ENCODE measurements around the gene ATAD3A.
"Not testable (repeated sequence)": the region's sequence is repeated elsewhere in the genome, so short reads cannot be mapped to it uniquely, and the experiment has no call there.

ATAD3A gene

GRCh38 chr1:1477206-1477605 lies 34.8 kb upstream of the ATAD3A start:
- no peak for FAIRE-seq
- no peak for DNase-seq (ENCODE audit: insufficient read length, low spot score)
- TF ChIP-seq CTCF (IDR thresholded peaks at IDR 0.05; ENCODE audit: insufficient read depth, missing control alignments): no peak

GRCh38 chr1:1479547-1480487 lies 32.1 kb upstream of the ATAD3A start:
- FAIRE-seq (no peak), DNase-seq (ENCODE audit: insufficient read length, low spot score) (no peak)
- no peak for TF ChIP-seq CTCF (IDR thresholded peaks at IDR 0.05; ENCODE audit: insufficient read depth, missing control alignments)

GRCh38 chr1:1480488-1480867 lies 31.5 kb upstream of the ATAD3A start:
- not testable (repeated sequence) for FAIRE-seq; DNase-seq (ENCODE audit: insufficient read length, low spot score)

- DNase-seq (ENCODE audit: insufficient read length, low spot score); FAIRE-seq: not testable (repeated sequence)
These were observed 30.2 kb upstream of the ATAD3A start for GRCh38 chr1:1481811-1482210.

- FAIRE-seq: no peak
- no peak for DNase-seq (ENCODE audit: insufficient read length, low spot score)
- TF ChIP-seq CTCF (IDR thresholded peaks at IDR 0.05; ENCODE audit: insufficient read depth, missing control alignments): no peak
These were observed 29.1 kb upstream of the ATAD3A start for GRCh38 chr1:1482856-1483255.

GRCh38 chr1:1483714-1484113 lies 28.2 kb upstream of the ATAD3A start:
- no peak for TF ChIP-seq CTCF (IDR thresholded peaks at IDR 0.05; ENCODE audit: insufficient read depth, missing control alignments)
- no peak for FAIRE-seq
- DNase-seq (ENCODE audit: insufficient read length, low spot score): no peak

- FAIRE-seq; DNase-seq (ENCODE audit: insufficient read length, low spot score): not testable (repeated sequence)
These were observed 26.8 kb upstream of the ATAD3A start for GRCh38 chr1:1484976-1485750.

GRCh38 chr1:1485755-1486317 lies 26.1 kb upstream of the ATAD3A start:
- DNase-seq (ENCODE audit: insufficient read length, low spot score); FAIRE-seq: not testable (repeated sequence)

- FAIRE-seq: no peak
- DNase-seq (ENCODE audit: insufficient read length, low spot score): no peak
- no peak for TF ChIP-seq CTCF (IDR thresholded peaks at IDR 0.05; ENCODE audit: insufficient read depth, missing control alignments)
These were observed 24.3 kb upstream of the ATAD3A start for GRCh38 chr1:1487701-1488100.

All from D721Med (cell line).